Breast epithelium (tissue), 3 donors: ENCODE measurements around the gene NAPB.

Source experiments
- POLR2A ChIP-seq: fragments of 450-650 bp; IDR thresholded peaks from one replicate; pipeline ENCODE4 v1.6.1; 2016; ENCODE audit warnings: antibody characterized with exemption, mild to moderate bottlenecking, moderate library complexity
- TF ChIP-seq, protein P1 (sequence below), 3 donors: fragments of 450-650 bp; IDR thresholded peaks; one replicate each; pipeline ENCODE4 v1.5.1; 2016 to 2017; ENCODE audit warnings: antibody characterized with exemption in 3 of 3, mild to moderate bottlenecking in 3 of 3, moderate library complexity in 3 of 3

DNA sequence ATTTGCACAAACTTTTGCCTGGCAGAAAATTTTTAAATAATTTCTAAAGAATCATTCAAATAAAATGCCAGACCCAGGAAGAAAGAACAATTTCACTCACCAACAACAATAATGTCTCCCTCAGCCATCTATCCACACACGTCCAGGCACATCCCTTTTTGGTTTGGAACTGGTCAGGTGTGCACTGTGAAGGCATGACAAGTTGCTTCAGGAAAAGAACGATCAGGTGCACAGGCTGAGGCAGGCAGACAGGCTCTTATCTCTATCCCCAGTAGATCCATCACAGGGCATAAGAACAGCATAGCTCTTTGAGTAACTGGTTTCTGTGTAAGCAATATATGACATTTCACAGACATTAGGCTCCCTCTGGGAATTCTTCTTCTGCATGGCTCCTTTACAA lies 88.8 kb downstream of the NAPB start:
- TF ChIP-seq, protein P1, sequence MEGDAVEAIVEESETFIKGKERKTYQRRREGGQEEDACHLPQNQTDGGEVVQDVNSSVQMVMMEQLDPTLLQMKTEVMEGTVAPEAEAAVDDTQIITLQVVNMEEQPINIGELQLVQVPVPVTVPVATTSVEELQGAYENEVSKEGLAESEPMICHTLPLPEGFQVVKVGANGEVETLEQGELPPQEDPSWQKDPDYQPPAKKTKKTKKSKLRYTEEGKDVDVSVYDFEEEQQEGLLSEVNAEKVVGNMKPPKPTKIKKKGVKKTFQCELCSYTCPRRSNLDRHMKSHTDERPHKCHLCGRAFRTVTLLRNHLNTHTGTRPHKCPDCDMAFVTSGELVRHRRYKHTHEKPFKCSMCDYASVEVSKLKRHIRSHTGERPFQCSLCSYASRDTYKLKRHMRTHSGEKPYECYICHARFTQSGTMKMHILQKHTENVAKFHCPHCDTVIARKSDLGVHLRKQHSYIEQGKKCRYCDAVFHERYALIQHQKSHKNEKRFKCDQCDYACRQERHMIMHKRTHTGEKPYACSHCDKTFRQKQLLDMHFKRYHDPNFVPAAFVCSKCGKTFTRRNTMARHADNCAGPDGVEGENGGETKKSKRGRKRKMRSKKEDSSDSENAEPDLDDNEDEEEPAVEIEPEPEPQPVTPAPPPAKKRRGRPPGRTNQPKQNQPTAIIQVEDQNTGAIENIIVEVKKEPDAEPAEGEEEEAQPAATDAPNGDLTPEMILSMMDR (IDR thresholded peaks at IDR 0.05) = no peak
- TF ChIP-seq POLR2A = no peak
